T-helper 9 cell (primary cell): ENCODE measurements around the gene TNFRSF18.

Source experiments
- DNase-seq: peaks from one replicate; pipeline ENCODE4 v3.0.0-alpha.2; 2020

The TNFRSF18 gene

GRCh38 chr1:1210726-1211540 is 4.5 kb upstream of the TNFRSF18 start:
- DNase-seq, result no peak

GRCh38 chr1:1208713-1209433 is 2.5 kb upstream of the TNFRSF18 start:
- DNase-seq, result no peak

GRCh38 chr1:1207571-1207892 is 1.1 kb upstream of the TNFRSF18 start:
- no peak for DNase-seq

GRCh38 chr1:1206966-1207531 is 657 bp upstream of the TNFRSF18 start:
- DNase-seq, result no peak

GRCh38 chr1:1205769-1206375 is 520 bp downstream of the TNFRSF18 start:
- no peak for DNase-seq

- no peak for DNase-seq
These were observed 1.2 kb downstream of the TNFRSF18 start for GRCh38 chr1:1204998-1205768.

- no peak for DNase-seq
These were observed 1.9 kb downstream of the TNFRSF18 start for GRCh38 chr1:1204425-1204920.

GRCh38 chr1:1203561-1204424 is 2.6 kb downstream of the TNFRSF18 start:
- DNase-seq, result no peak

GRCh38 chr1:1202831-1203560 is 3.4 kb downstream of the TNFRSF18 start:
- DNase-seq, result no peak

- peak; percentile 85 for DNase-seq
These were observed 5.2 kb downstream of the TNFRSF18 start for GRCh38 chr1:1200876-1201810.

- DNase-seq, result no peak
These were observed 6.2 kb downstream of the TNFRSF18 start for GRCh38 chr1:1199961-1200875.

GRCh38 chr1:1199141-1199960 is 7.0 kb downstream of the TNFRSF18 start:
- no peak for DNase-seq

GRCh38 chr1:1198423-1199140 is 7.8 kb downstream of the TNFRSF18 start:
- DNase-seq, result no peak

GRCh38 chr1:1197551-1198422 is 8.6 kb downstream of the TNFRSF18 start:
- no peak for DNase-seq

GRCh38 chr1:1197188-1197500 is 9.2 kb downstream of the TNFRSF18 start:
- DNase-seq, result no peak
